ENCODE results near the gene GPR160.

The GPR160 gene

GRCh38 chr3:170078620-170079281, 41.0 kb downstream of the GPR160 start:
- no peak for TF ChIP-seq CTCF (IDR thresholded peaks at IDR 0.05; ENCODE audit: insufficient read depth, low read depth, low read length, missing control alignments)
- no peak overlapping the region for H3K4me3 ChIP-seq (ENCODE audit: low read depth, low read length)
- no peak for DNase-seq (ENCODE audit: low read depth)

GRCh38 chr3:170079536-170080165, 41.9 kb downstream of the GPR160 start:
- TF ChIP-seq CTCF (IDR thresholded peaks at IDR 0.05; ENCODE audit: insufficient read depth, low read depth, low read length, missing control alignments), result no peak
- no peak overlapping the region for H3K4me3 ChIP-seq (ENCODE audit: low read depth, low read length)
- no peak for DNase-seq (ENCODE audit: low read depth)

- no peak for TF ChIP-seq CTCF (IDR thresholded peaks at IDR 0.05; ENCODE audit: insufficient read depth, low read depth, low read length, missing control alignments)
- H3K4me3 ChIP-seq (ENCODE audit: low read depth, low read length), result no peak overlapping the region
- no peak for DNase-seq (ENCODE audit: low read depth)
Measured at GRCh38 chr3:170080605-170081004, 42.8 kb downstream of the GPR160 start.

- TF ChIP-seq CTCF (IDR thresholded peaks at IDR 0.05; ENCODE audit: insufficient read depth, low read depth, low read length, missing control alignments), result no peak
- DNase-seq (ENCODE audit: low read depth), result no peak
Measured at GRCh38 chr3:170081079-170081741, 43.4 kb downstream of the GPR160 start.

GRCh38 chr3:170083343-170083742, 45.5 kb downstream of the GPR160 start:
- TF ChIP-seq CTCF (IDR thresholded peaks at IDR 0.05; ENCODE audit: insufficient read depth, low read depth, low read length, missing control alignments), result no peak
- H3K4me3 ChIP-seq (ENCODE audit: low read depth, low read length), result no peak overlapping the region
- no peak for DNase-seq (ENCODE audit: low read depth)

More at GRCh38 chr3:170081079-170081741, 43.4 kb downstream of the GPR160 start:
- H3K4me3 ChIP-seq (ENCODE audit: low read depth, low read length), result no peak overlapping the region

GRCh38 chr3:170085396-170085795, 47.6 kb downstream of the GPR160 start:
- H3K4me3 ChIP-seq (ENCODE audit: low read depth, low read length), result no peak overlapping the region
- DNase-seq (ENCODE audit: low read depth), result no peak
- no peak for TF ChIP-seq CTCF (IDR thresholded peaks at IDR 0.05; ENCODE audit: insufficient read depth, low read depth, low read length, missing control alignments)
